Measurements from ENCODE around the gene PHLDA2. TPM values are rescaled to one million over a fixed set of nuclear protein-coding genes. Genes with fewer than 3 reads are reported as not detected.

PHLDA2 gene, protein sequence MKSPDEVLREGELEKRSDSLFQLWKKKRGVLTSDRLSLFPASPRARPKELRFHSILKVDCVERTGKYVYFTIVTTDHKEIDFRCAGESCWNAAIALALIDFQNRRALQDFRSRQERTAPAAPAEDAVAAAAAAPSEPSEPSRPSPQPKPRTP
- total RNA-seq, result 10 to 100 TPM in 1 of 3 donors, 1 to 10 TPM in 2; 6.9 to 11.0 (median 8.6) TPM

DNA sequence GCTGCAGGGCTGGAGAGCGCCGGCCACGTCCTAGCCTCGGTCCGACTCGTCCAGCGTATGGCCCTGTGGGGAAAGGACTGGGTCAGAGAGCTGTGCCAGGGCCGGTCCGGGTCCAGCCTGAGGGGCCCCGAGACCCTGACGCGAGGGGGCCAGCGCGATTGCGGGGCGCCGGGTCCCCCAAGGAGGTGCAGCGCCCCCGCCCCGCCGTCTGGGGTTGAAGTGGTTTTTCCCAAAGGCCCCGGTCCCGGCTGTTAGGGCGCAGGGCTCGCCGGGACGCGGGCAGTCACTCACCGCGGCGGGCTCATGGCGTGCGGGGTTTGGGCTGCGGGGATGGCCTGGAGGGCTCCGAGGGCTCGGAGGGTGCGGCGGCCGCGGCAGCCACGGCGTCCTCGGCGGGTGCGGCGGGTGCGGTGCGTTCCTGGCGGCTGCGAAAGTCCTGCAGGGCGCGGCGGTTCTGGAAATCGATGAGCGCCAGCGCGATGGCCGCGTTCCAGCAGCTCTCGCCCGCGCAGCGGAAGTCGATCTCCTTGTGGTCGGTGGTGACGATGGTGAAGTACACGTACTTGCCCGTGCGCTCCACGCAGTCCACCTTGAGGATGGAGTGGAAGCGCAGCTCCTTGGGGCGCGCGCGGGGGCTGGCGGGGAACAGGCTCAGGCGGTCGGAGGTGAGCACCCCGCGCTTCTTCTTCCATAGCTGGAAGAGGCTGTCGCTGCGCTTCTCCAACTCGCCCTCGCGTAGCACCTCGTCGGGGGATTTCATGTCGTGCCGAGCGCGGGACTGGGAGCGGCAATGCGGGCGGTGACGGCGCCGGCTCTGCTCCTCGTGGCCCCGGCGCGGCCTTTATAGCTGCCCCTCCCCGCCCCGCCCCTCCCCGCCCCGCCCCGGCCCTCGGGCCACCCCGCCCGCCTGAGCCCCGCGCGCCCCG is at the start of gene PHLDA2:
Gene PHLDA2, minus strand, starts transcription at position 816 of the 926 bp plus-strand sequence. Its CDS starts 56 bp downstream, at position 760.
- ATAC-seq (peak; percentile 59 to 64), DNase-seq (peak; percentile 43)
- Mint-ChIP-seq H3K27me3 (ENCODE audit: low read depth) (peaks cover 13% of the 10 kb centered on the region), H3K4me3 (peak within 1 kb of the TSS; percentile 79), H3K4me1 (ENCODE audit: low read depth) (peaks cover 22% of the 10 kb centered on the region), H3K9me3 (no peaks in the 10 kb centered on the region), H3K36me3 (ENCODE audit: insufficient read depth) (no peaks in the 10 kb centered on the region)

- peaks cover 50% of the 10 kb centered on the region for H3K36me3 Mint-ChIP-seq (ENCODE audit: insufficient read depth)
- DNase-seq (no peak), ATAC-seq (no peak)
- H3K4me1 Mint-ChIP-seq (ENCODE audit: low read depth), result peaks cover 42% of the 10 kb centered on the region
- H3K27me3 Mint-ChIP-seq (ENCODE audit: low read depth), result no peaks in the 10 kb centered on the region
- no peak overlapping the region for H3K4me3 Mint-ChIP-seq
- H3K9me3 Mint-ChIP-seq, result no peaks in the 10 kb centered on the region
Observed at GRCh38 chr11:2977113-2977512, 47.9 kb upstream of the PHLDA2 start.

DNA sequence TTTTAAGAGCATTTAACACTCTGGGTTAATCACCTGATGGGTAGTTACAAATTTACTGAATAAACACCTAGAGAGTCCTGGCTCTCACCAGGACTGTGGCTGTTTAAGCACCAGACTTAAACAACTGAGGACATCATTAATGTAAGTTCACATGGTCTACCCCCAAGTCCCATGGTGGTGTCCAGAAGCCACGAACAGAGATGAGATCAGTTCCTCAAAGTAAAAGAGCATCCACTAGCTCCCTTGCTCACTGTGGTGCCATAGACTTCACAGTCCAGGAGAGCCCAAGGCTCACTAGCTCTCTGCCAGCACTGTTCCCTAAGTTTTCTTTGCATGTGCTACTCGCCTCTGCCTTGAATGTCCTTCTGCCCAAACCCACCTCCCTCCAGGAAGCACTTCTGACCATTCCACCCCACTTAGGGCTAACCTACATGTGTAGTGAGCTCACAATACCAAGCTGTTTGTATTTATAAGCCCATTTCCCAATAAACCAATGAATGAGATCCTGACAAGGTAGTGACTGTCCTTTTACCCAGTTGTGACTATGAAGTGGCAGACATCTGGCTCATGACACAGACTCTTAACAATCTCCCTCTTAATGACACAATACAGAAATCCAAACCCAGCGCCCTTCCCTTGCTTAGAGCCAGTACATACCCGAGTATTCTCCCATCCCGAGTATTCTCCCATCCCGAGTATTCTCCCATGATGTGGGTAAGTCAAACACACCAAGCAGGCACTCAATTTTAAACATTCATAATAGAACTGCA is 47.3 kb upstream of the PHLDA2 start:
- Mint-ChIP-seq H3K4me3 (no peak overlapping the region), H3K4me1 (ENCODE audit: low read depth) (peaks cover 36% of the 10 kb centered on the region), H3K27me3 (ENCODE audit: low read depth) (no peaks in the 10 kb centered on the region), H3K9me3 (no peaks in the 10 kb centered on the region), H3K36me3 (ENCODE audit: insufficient read depth) (peaks cover 48% of the 10 kb centered on the region)
- DNase-seq, result no peak
- ATAC-seq, result no peak

- H3K4me3 Mint-ChIP-seq, result no peak overlapping the region
- ATAC-seq, result peak; percentile 81 to 85
Observed at GRCh38 chr11:2975594-2975993, 46.4 kb upstream of the PHLDA2 start.

DNA sequence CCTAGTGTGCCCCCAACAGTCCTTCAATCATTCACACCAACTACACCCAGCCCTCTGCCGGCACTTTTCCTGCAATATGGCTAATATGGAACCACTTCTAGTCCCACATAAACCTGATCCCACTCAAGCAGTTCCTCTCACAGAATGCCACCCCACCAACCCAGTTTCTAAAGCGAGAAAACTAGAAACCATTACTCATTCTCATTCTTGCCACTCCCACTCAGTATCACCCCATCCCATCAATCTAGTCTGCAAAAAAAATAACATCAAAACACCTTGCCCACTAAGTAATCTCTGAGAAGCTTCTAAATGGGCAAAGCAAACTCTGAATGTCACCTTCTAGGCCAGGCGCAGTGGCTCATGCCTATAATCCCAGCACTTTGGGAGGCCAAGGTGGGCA is 45.1 kb upstream of the PHLDA2 start:
- no peak overlapping the region for H3K4me3 Mint-ChIP-seq
- ATAC-seq (peak; percentile 13 to 45), DNase-seq (no peak)
- peaks cover 62% of the 10 kb centered on the region for H3K36me3 Mint-ChIP-seq (ENCODE audit: insufficient read depth)
- H3K27me3 Mint-ChIP-seq (ENCODE audit: low read depth), result no peaks in the 10 kb centered on the region
- H3K9me3 Mint-ChIP-seq, result no peaks in the 10 kb centered on the region
- H3K4me1 Mint-ChIP-seq (ENCODE audit: low read depth), result peaks cover 32% of the 10 kb centered on the region

More at GRCh38 chr11:2975594-2975993, 46.4 kb upstream of the PHLDA2 start:
- H3K4me1 Mint-ChIP-seq (ENCODE audit: low read depth), result peaks cover 34% of the 10 kb centered on the region
- no peaks in the 10 kb centered on the region for H3K9me3 Mint-ChIP-seq
- peaks cover 52% of the 10 kb centered on the region for H3K36me3 Mint-ChIP-seq (ENCODE audit: insufficient read depth)
- no peaks in the 10 kb centered on the region for H3K27me3 Mint-ChIP-seq (ENCODE audit: low read depth)
- DNase-seq, result peak; percentile 35

DNA sequence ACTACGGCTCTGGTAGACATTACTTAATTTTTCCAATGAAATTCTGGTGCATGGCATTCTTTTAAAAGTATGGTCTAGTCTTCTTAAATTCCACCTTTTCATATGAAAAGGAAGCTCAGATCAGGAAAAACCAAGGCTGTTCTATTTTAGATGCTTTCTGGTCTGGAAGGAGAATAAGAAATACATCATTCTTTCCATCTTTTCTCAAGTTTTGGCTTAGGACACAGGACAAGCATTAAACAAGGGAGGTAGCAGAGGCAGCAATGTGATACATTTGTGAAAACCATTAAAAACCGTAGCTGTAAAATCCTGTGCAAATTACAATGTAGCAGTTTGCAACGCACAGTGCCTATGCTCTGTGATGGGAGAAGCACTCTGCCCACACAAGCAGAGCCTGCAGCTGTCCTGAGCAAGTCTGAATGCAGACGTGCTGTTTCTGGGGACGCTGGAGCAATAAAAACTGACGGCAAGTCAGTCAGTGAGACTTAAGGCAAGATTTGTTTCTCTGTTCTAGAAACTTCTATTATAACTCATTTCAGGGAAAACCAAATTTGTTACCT is 39.2 kb upstream of the PHLDA2 start:
- DNase-seq (no peak), ATAC-seq (no peak)
- H3K36me3 Mint-ChIP-seq (ENCODE audit: insufficient read depth), result peaks cover 64% of the 10 kb centered on the region
- H3K27me3 Mint-ChIP-seq (ENCODE audit: low read depth), result no peaks in the 10 kb centered on the region
- H3K4me1 Mint-ChIP-seq (ENCODE audit: low read depth), result peaks cover 10% of the 10 kb centered on the region
- no peak overlapping the region for H3K4me3 Mint-ChIP-seq
- no peaks in the 10 kb centered on the region for H3K9me3 Mint-ChIP-seq

DNA sequence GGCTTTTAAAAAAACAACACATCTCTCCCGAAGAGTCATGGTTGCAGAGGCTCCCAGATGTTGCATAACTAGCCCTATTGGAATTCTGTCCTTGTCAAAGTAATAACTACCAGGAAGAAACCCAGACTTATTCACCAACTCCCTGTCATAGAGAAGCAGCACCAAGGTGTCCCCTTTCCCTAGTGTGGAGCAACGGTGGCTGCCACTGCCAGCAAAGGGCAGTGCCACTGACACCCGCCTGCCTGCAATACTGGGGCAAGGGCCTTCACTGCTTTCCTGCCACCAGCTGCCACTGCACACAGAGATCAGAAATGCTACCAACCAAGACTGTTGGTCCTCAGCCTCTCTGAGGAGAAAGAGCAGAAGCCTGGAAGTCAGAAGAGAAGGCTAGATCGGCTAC is 35.6 kb upstream of the PHLDA2 start:
- no peaks in the 10 kb centered on the region for H3K9me3 Mint-ChIP-seq
- H3K36me3 Mint-ChIP-seq (ENCODE audit: insufficient read depth), result peaks cover 72% of the 10 kb centered on the region
- no peak overlapping the region for H3K4me3 Mint-ChIP-seq
- ATAC-seq (no peak), DNase-seq (no peak)
- H3K27me3 Mint-ChIP-seq (ENCODE audit: low read depth), result no peaks in the 10 kb centered on the region
- peaks cover 14% of the 10 kb centered on the region for H3K4me1 Mint-ChIP-seq (ENCODE audit: low read depth)

- Mint-ChIP-seq H3K36me3 (ENCODE audit: insufficient read depth) (peaks cover 72% of the 10 kb centered on the region), H3K4me1 (ENCODE audit: low read depth) (peaks cover 14% of the 10 kb centered on the region), H3K27me3 (ENCODE audit: low read depth) (no peaks in the 10 kb centered on the region), H3K4me3 (no peak overlapping the region), H3K9me3 (no peaks in the 10 kb centered on the region)
- ATAC-seq (no peak), DNase-seq (no peak)
Observed at GRCh38 chr11:2963761-2964160, 34.5 kb upstream of the PHLDA2 start.

GRCh38 chr11:2963112-2963754 is 34.0 kb upstream of the PHLDA2 start:
- H3K36me3 Mint-ChIP-seq (ENCODE audit: insufficient read depth), result peaks cover 72% of the 10 kb centered on the region
- DNase-seq (no peak), ATAC-seq (no peak)
- H3K27me3 Mint-ChIP-seq (ENCODE audit: low read depth), result no peaks in the 10 kb centered on the region
- peaks cover 14% of the 10 kb centered on the region for H3K4me1 Mint-ChIP-seq (ENCODE audit: low read depth)
- no peaks in the 10 kb centered on the region for H3K9me3 Mint-ChIP-seq
- H3K4me3 Mint-ChIP-seq, result no peak overlapping the region

GRCh38 chr11:2961080-2961479 is 31.9 kb upstream of the PHLDA2 start:
- Mint-ChIP-seq H3K4me1 (ENCODE audit: low read depth) (peaks cover 7% of the 10 kb centered on the region), H3K9me3 (no peaks in the 10 kb centered on the region), H3K4me3 (no peak overlapping the region), H3K27me3 (ENCODE audit: low read depth) (no peaks in the 10 kb centered on the region), H3K36me3 (ENCODE audit: insufficient read depth) (peaks cover 67% of the 10 kb centered on the region)
- ATAC-seq (no peak), DNase-seq (no peak)

DNA sequence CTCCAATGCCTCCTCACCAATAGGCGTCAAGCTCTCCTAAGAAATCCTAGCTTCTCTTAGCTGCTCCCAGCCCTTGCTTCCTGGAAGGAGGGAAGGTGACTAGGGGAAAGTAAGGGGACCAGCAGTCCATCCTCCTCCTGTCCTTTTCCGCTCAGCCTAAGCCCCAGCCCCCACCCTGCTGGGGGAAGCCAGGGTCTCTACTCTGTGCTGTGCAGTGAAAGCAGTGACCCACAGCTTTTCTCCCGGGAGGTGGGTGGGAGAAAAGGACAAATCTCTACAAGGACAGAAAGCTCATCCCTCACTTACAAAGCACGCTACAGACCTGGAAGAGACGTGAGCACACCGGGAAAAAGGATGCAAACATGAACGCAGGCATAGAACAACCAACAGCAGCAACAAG is 30.9 kb upstream of the PHLDA2 start:
- no peaks in the 10 kb centered on the region for H3K9me3 Mint-ChIP-seq
- ATAC-seq (no peak), DNase-seq (no peak)
- H3K27me3 Mint-ChIP-seq (ENCODE audit: low read depth), result no peaks in the 10 kb centered on the region
- peaks cover 70% of the 10 kb centered on the region for H3K36me3 Mint-ChIP-seq (ENCODE audit: insufficient read depth)
- H3K4me1 Mint-ChIP-seq (ENCODE audit: low read depth), result peaks cover 8% of the 10 kb centered on the region
- H3K4me3 Mint-ChIP-seq, result no peak overlapping the region

GRCh38 chr11:2958251-2958650 is 29.0 kb upstream of the PHLDA2 start:
- Mint-ChIP-seq H3K27me3 (ENCODE audit: low read depth) (no peaks in the 10 kb centered on the region), H3K9me3 (no peaks in the 10 kb centered on the region), H3K4me1 (ENCODE audit: low read depth) (peaks cover 5% of the 10 kb centered on the region), H3K36me3 (ENCODE audit: insufficient read depth) (peaks cover 65% of the 10 kb centered on the region), H3K4me3 (no peak overlapping the region)
- ATAC-seq (no peak), DNase-seq (no peak)

DNA sequence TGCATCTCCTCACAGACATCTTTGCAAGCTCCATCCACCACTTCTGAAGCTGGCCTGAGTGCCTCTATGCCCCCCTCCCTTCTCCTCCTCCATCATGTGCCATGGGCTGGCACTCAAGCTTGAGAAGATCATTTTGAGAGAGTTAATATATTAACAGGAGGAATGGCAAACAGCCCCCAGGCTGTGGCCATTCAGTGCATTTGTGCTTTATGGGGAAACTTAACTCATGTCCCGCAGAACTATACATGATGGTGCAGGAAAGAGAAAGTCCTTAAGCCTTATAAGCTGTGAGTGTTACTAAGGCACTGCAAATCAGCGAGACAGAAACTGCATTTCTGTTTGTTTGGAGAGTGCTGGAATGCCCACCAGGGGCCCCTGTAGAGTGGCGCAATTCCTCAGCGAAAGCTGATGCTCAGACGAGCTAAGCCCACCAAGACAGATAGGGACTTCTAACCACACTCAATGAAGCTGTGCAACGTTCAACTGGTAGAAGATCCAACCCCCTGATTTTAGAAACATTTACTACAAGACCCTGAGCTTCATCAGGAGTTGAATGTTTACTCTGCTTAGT is 26.8 kb upstream of the PHLDA2 start:
- no peak for DNase-seq
- H3K36me3 Mint-ChIP-seq (ENCODE audit: insufficient read depth), result peaks cover 55% of the 10 kb centered on the region

More for the DNA sequence above, 26.8 kb upstream of the PHLDA2 start:
- Mint-ChIP-seq H3K4me3 (no peak overlapping the region), H3K9me3 (no peaks in the 10 kb centered on the region), H3K4me1 (ENCODE audit: low read depth) (peaks cover 18% of the 10 kb centered on the region), H3K27me3 (ENCODE audit: low read depth) (no peaks in the 10 kb centered on the region)
- no peak for ATAC-seq
